GM10847 (cell line): ENCODE measurements around the gene DNAJB5.

Experiments
- POLR2A ChIP-seq: IDR thresholded peaks from 2 replicates; pipeline ENCODE4 v1.6.1; 2011; ENCODE audit not compliant: insufficient read length; ENCODE audit errors: extremely low read depth

DNAJB5 gene

DNA sequence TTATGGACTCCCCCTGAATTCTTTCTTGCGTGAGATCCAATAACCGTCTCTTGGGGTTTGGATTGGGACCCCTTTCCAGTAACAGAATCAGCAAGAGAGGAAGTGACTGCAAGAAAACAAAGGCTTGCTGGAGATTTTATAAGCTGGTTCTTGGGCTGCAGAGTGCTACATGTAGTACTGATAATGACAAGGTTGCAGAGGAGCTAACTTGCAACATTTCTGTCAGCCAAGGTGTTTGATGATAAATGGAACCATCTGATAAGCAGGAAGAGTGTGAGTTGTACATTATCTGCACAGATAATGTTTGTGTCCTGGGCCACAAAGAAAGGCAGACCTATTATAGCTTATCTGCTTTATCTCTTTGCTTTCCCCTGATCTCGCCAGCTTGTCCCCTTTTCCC is 37.1 kb downstream of the DNAJB5 start:
- no peak for TF ChIP-seq POLR2A

DNA sequence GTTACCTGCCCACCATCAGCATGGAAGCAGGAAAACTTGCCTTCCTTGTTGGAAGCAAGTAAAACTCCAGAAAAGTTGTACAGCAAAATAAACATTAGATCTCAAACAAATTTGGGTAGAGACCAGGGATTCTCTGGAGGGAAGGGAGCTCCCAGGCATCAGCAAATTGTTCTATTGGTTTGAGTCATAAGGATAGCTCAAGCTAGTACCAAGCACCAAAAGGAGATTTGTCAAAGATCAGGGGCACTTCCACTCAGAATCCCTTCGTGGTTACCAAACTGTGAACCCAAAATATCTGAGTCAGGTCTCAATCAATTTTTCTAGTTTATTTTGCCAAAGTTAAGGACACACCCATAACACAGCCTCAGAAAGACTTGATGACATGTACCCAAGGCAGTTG is 37.8 kb downstream of the DNAJB5 start:
- TF ChIP-seq POLR2A = no peak

DNA sequence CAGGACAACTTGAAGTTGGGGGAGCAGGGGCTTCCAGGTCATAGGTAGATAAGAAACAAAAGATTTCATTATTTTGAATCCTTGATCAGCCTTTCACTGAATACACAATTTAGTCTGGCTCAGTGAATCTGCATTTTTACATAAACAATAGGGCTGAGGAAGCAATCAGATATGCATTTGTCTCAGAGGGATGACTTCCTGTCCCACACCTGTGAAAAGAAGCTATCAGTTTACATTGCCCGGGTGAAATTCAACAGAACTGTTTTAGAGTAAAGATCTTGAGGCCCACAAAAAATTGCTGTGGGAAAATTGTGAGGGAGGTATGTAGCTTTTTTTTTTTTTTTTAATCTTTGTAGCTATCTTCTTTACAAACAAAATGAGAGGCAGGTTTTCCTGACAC is 38.3 kb downstream of the DNAJB5 start:
- no peak for TF ChIP-seq POLR2A

DNA sequence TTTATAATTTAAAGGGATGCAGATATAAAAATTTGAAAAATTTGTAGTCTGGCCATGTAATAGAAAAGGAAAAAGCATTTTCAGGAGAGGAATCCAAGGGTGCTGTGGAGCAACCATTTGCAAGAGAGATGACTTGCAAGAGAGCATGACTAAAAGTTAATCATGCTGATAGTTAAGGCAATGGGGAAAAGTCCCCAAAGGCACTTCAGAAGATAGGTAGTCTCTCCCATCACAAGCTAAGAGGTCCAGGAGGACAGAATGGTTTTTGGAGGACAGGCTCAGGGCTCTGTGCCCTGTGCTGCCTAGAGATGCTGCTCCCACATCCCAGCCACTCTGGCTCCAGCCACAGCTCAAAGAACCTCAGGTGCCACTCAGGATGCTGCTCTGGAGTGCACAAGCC is 38.8 kb downstream of the DNAJB5 start:
- no peak for TF ChIP-seq POLR2A

DNA sequence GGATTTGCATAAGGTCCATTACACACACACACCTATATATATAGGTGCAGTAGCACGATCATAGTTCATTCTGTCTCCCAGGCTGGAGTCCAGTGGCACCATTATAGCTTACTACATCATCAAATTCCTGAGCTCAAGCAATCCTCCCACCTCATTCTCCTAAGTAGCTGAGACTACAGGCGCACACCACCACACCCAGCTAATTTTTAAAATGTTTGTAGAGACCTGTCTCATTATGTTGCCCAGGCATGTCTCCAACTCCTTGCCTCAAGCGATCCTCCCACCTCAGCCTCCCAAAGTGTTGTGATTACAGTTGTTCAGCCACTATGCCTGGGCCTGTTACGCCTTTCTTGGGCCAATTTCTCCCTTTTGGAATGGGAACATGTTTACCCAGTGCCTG is 39.7 kb downstream of the DNAJB5 start:
- no peak for TF ChIP-seq POLR2A

DNA sequence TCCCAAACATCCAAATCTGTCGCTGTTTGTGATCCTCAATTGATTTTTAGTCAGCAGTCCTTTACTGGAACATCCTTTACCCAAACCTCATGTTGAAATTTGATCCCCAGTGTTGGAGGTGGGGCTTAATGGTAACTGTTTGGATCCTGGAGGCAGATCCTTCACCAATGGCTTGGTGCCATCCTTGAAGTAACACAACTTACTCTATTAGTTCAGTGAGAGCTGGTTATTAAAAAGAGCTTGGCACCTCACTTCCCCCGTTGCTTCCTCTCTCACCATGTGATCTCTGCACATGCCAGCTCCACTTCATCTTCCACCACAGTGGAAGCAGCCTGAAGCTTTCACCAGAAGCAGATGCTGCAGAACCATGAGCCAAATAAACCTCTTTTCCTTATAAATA is 40.3 kb downstream of the DNAJB5 start:
- no peak for TF ChIP-seq POLR2A

DNA sequence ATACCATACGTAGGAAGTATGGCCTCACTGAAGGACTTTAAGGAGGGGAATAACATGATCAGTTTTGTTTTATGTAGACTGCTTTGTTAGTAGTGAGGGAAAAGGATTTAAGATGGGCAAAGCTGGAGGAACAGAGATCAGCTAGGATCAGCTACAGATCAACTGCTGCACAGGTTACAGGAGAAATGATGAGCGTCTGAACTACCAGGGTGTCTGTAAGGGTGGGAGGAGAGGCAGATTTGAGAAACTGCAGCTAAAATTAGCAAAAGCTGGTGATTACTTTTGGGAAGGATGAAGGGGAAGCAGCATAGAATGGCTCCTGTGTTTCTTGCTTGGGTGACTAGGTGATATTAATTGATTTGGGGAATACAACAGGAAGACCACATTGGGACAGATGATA is 43.6 kb downstream of the DNAJB5 start:
- TF ChIP-seq POLR2A = no peak

DNA sequence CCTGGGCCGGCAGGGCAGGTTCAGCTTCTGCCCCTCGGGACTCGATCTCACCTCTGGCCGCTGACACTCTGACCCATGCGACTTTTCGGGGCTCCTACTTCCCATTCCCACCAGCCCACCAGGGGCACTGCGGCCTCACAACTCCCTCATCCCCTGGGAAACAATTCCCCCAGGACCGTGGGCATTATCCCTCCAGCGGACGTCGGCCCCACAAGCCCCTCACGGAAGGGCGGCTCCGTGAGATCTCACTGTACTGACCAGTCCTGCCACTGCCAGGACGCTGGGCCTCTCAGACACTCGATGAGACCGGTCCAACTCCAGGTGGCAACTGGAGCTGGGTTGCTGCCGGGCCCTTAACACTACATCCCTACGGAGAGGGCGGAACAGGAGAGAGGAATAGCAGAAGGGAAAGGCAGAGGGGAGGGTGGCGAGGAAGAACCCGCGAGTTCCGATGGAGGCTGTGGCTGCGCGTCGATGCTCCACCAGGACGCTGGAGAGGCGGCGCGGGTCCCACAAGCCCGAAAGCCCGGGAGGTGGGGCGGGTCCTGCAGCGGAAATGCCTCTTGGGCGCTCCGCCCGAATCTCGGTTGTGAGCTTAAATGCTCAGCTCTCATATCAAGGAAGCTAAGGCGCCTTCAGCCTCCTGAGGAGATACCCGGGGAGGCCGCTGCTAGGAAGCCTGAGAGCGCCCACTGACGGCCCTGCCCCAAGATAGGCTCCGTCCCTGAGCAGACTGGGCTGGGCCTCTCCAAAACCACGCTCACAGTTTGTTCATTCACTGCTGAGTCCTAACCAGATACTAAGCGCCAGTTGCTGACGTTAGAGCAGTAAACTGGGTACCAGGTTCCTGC is 46.5 kb downstream of the DNAJB5 start:
- no peak for TF ChIP-seq POLR2A

DNA sequence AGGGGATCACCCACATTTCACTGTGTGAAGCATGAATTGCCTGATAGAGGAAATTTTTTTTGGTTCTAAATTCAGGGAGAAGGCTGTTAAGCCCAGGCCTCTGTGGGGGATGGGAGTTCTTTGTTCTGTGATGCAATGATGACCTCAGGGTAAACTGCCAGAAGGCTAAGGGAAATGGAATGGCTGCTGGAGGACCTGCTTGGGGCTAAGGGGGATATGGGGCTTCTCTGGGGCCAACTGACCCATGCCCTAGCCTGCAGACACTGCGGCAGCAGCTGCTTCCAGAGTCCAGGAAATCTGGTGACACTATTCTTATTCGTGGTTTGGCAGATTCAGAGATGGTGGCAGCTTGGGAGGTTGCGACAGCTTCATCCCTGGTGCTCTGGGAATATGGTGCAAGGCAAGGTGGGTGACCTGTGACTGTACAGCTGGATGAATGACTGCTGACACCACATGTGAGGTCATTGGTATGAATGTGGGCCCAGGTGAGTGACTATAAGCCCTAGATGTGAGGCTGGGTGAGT is 52.6 kb downstream of the DNAJB5 start:
- TF ChIP-seq POLR2A = no peak

DNA sequence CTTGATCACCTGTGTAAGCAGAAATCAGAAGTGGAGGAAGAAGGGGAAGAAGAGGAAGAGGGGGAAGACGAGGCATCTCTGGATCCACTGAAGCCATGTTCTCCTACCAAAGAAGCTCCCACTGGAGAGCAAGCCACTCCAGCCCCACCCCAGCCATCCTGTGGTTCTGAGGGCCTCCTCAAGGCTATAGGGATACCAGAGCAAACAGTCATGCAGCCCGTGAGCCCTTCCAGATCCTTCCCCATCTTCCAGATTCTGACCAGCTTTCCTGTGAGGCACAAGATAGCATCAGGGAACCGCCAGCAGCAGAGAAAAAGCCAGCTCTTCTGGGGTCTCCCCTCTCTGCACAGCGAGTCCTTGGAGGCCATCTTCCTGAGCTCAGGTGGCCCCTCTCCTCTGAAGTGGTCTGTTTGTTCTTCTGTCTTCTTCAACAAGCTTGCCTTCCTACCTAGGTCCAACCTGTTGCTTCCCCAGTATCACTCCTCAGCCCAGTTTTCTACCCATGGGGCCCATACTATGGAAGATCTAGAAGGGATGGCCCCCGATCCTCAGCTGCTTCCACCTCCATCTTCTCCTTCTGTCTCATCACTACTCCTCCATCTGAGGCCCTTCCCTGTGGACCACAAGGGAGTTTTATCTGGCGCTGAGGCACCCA is 53.5 kb downstream of the DNAJB5 start:
- no peak for TF ChIP-seq POLR2A

DNA sequence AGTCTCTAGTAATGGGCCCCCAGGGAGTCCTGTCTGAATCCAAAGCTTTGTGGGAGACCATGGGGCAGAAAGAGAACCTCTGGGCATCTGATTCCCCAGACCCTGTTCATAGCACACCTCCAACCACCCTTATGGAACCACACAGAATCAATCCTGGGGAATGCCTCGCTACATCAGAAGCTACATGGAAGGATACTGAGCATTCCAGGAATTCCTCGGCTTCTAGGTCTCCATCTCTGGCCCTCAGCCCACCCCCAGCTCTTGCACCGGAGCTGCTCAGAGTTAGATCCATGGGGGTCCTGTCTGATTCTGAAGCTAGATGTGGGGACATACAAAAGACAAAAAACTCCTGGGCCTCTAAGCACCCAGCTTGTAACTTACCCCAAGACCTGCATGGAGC is 54.5 kb downstream of the DNAJB5 start:
- no peak for TF ChIP-seq POLR2A
